ENCODE data around the gene GNG12. TPM values are rescaled to one million over a fixed set of nuclear protein-coding genes. Genes with fewer than 3 reads are reported as not detected.
A peak's percentile ranks its signal among the peaks of the same experiment; 100 is the strongest.

GNG12 gene
- total RNA-seq, 1 experiment from 2014 or later, result 144 TPM

GRCh38 chr1:67787746-67788145 lies 45.5 kb downstream of the GNG12 start:
- no peak for DNase-seq (ENCODE audit: low read depth)

- no peak for DNase-seq (ENCODE audit: low read depth)
Measured at GRCh38 chr1:67785847-67786753, 47.2 kb downstream of the GNG12 start.

GRCh38 chr1:67784545-67785186 lies 48.6 kb downstream of the GNG12 start:
- no peak for DNase-seq (ENCODE audit: low read depth)

- no peak for DNase-seq (ENCODE audit: low read depth)
Measured at GRCh38 chr1:67780637-67781036, 52.6 kb downstream of the GNG12 start.

- DNase-seq (ENCODE audit: low read depth), result no peak
Measured at GRCh38 chr1:67777440-67777839, 55.8 kb downstream of the GNG12 start.

GRCh38 chr1:67777016-67777415 lies 56.3 kb downstream of the GNG12 start:
- no peak for DNase-seq (ENCODE audit: low read depth)

- peak; percentile 58 for DNase-seq (ENCODE audit: low read depth)
Measured at GRCh38 chr1:67773462-67773861, 59.8 kb downstream of the GNG12 start.

- no peak for DNase-seq (ENCODE audit: low read depth)
Measured at GRCh38 chr1:67771749-67772148, 61.5 kb downstream of the GNG12 start.

GRCh38 chr1:67771152-67771551 lies 62.1 kb downstream of the GNG12 start:
- peak; percentile 68 for DNase-seq (ENCODE audit: low read depth)

- DNase-seq (ENCODE audit: low read depth), result no peak
Measured at GRCh38 chr1:67769633-67770256, 63.5 kb downstream of the GNG12 start.

GRCh38 chr1:67768480-67768879 lies 64.8 kb downstream of the GNG12 start:
- no peak for DNase-seq (ENCODE audit: low read depth)

- DNase-seq (ENCODE audit: low read depth), result no peak
Measured at GRCh38 chr1:67767103-67767782, 66.0 kb downstream of the GNG12 start.

- peak; percentile 81 for DNase-seq (ENCODE audit: low read depth)
Measured at GRCh38 chr1:67766141-67766978, 66.9 kb downstream of the GNG12 start.

GRCh38 chr1:67764633-67765032 lies 68.6 kb downstream of the GNG12 start:
- DNase-seq (ENCODE audit: low read depth), result no peak

- no peak for DNase-seq (ENCODE audit: low read depth)
Measured at GRCh38 chr1:67761730-67762129, 71.5 kb downstream of the GNG12 start.

GRCh38 chr1:67761091-67761490 lies 72.2 kb downstream of the GNG12 start:
- no peak for DNase-seq (ENCODE audit: low read depth)

GRCh38 chr1:67760030-67760821 lies 73.0 kb downstream of the GNG12 start:
- DNase-seq (ENCODE audit: low read depth), result peak; percentile 71

GRCh38 chr1:67759692-67760029 lies 73.6 kb downstream of the GNG12 start:
- DNase-seq (ENCODE audit: low read depth), result no peak

- DNase-seq (ENCODE audit: low read depth), result no peak
Measured at GRCh38 chr1:67759066-67759465, 74.2 kb downstream of the GNG12 start.

GRCh38 chr1:67755619-67756018 lies 77.6 kb downstream of the GNG12 start:
- no peak for DNase-seq (ENCODE audit: low read depth)

Data from HT1080 (cell line).